Measurements from ENCODE around the gene ARMC9.
"Not testable (repeated sequence)": the region's sequence is repeated elsewhere in the genome, so short reads cannot be mapped to it uniquely, and the experiment has no call there.

ARMC9 gene

GRCh38 chr2:231246171-231246842 lies 47.9 kb downstream of the ARMC9 start:
- DNase-seq: no peak

- no peak for DNase-seq
Measured at GRCh38 chr2:231250146-231250545, 51.7 kb downstream of the ARMC9 start.

GRCh38 chr2:231250698-231251097 lies 52.3 kb downstream of the ARMC9 start:
- no peak for DNase-seq

GRCh38 chr2:231253292-231253691 lies 54.9 kb downstream of the ARMC9 start:
- DNase-seq: not testable (repeated sequence)

GRCh38 chr2:231256494-231256893 lies 58.1 kb downstream of the ARMC9 start:
- no peak for DNase-seq

- no peak for DNase-seq
Measured at GRCh38 chr2:231257763-231258162, 59.3 kb downstream of the ARMC9 start.

- no peak for DNase-seq
Measured at GRCh38 chr2:231258701-231259100, 60.3 kb downstream of the ARMC9 start.

- DNase-seq: no peak
Measured at GRCh38 chr2:231259104-231259503, 60.7 kb downstream of the ARMC9 start.

GRCh38 chr2:231260442-231261208 lies 62.2 kb downstream of the ARMC9 start:
- DNase-seq: no peak

GRCh38 chr2:231263118-231263831 lies 64.8 kb downstream of the ARMC9 start:
- DNase-seq: no peak

- no peak for DNase-seq
Measured at GRCh38 chr2:231270221-231271114, 72.0 kb downstream of the ARMC9 start.

GRCh38 chr2:231272991-231273390 lies 74.6 kb downstream of the ARMC9 start:
- DNase-seq: no peak

GRCh38 chr2:231276987-231277386 lies 78.6 kb downstream of the ARMC9 start:
- DNase-seq: peak; percentile 12

GRCh38 chr2:231277962-231278361 lies 79.5 kb downstream of the ARMC9 start:
- no peak for DNase-seq

GRCh38 chr2:231278868-231279267 lies 80.4 kb downstream of the ARMC9 start:
- no peak for DNase-seq

- no peak for DNase-seq
Measured at GRCh38 chr2:231280846-231281245, 82.4 kb downstream of the ARMC9 start.

GRCh38 chr2:231284296-231284695 lies 85.9 kb downstream of the ARMC9 start:
- no peak for DNase-seq

GRCh38 chr2:231286964-231287363 lies 88.5 kb downstream of the ARMC9 start:
- DNase-seq: no peak

- no peak for DNase-seq
Measured at GRCh38 chr2:231287696-231288095, 89.3 kb downstream of the ARMC9 start.

- DNase-seq: no peak
Measured at GRCh38 chr2:231288590-231288989, 90.2 kb downstream of the ARMC9 start.

- DNase-seq: no peak
Measured at GRCh38 chr2:231290321-231291015, 92.0 kb downstream of the ARMC9 start.

- DNase-seq: no peak
Measured at GRCh38 chr2:231292472-231293134, 94.2 kb downstream of the ARMC9 start.

Measured in stimulated activated CD4-positive, alpha-beta T cell treated with anti-CD3 and anti-CD28 coated beads, Interleukin-15, amount 100 ng/mL, for 24 hours (primary cell).